Stomach (tissue), 4 donors: ENCODE results near the gene IRF6.

ENCODE experiments used
- CTCF ChIP-seq, 7 experiments: fragments of 450-650 bp in 4 of 7; fragments of 200-600 bp in 3 of 7; sonication (generic) in 3 of 7; IDR thresholded peaks; one replicate each; pipeline ENCODE4 v1.5.1; 2016 to 2019; ENCODE audit warnings: antibody characterized with exemption in 7 of 7, control low read depth in 2 of 7, mild to moderate bottlenecking in 1 of 7
- POLR2A ChIP-seq, 4 donors: fragments of 450-650 bp; IDR thresholded peaks; one replicate each; pipeline ENCODE4 v1.6.1; 2016; ENCODE audit warnings: antibody characterized with exemption in 4 of 4, control low read depth in 2 of 4, mild to moderate bottlenecking in 1 of 4, moderate library complexity in 1 of 4

- TF ChIP-seq CTCF (IDR thresholded peaks at IDR 0.05) (no peak), POLR2A (IDR thresholded peaks at IDR 0.05) (no peak)
Observed at GRCh38 chr1:209819058-209819457, 13.1 kb upstream of the IRF6 start.
